Endothelial cell of umbilical vein (primary cell): ENCODE data around the gene PLD1. TPM values are rescaled to one million over a fixed set of nuclear protein-coding genes. Genes with fewer than 3 reads are reported as not detected.

Experiments used
- BruUV-seq: library from RNA; stranded (reverse); fragments of 400-500 nt; replicated peaks from 2 replicates; lab custom pipeline; 2021; lab: Mats Ljungman, UMichigan
- CTCF ChIA-PET: fragments of 300-600, 350-600 bp; sonication (Branson Sonifier 250); formaldehyde crosslinking; loops from one replicate; lab custom pipeline; 2021; ENCODE audit warnings: antibody characterized with exemption, inconsistent platforms; lab: Charles Lee
- POLR2A ChIA-PET: fragments of 300-600, 350-600 bp; sonication (Branson Sonifier 250); formaldehyde crosslinking; loops from one replicate; lab custom pipeline; 2021; ENCODE audit warnings: antibody characterized with exemption, inconsistent platforms; lab: Charles Lee
- DNase-seq: peaks from one replicate; pipeline ENCODE4 v3.0.0-alpha.2; 2011; ENCODE audit warnings: low read depth, low spot score
- FAIRE-seq: peaks from 2 replicates; lab custom pipeline; 2011; peaks lifted over from hg19 to GRCh38; lab: Jason Lieb, UNC
- H2AFZ ChIP-seq: 2 replicates; pipeline ENCODE4 v1.6.0; 2012; ENCODE audit warnings: low read depth, low read length, control low read depth, inconsistent platforms
- H3K27ac ChIP-seq: 2 replicates; pipeline ENCODE4 v1.5.1; 2011; ENCODE audit warnings: low read depth, mild to moderate bottlenecking, control low read depth, low read length, moderate library complexity; ENCODE audit not compliant: insufficient read depth
- H3K27me3 ChIP-seq, 2 experiments: 2 replicates each; pipeline versions ENCODE4 v1.6.0 to v1.6.1; 2011; ENCODE audit warnings: low read length in 2 of 2, mixed read lengths in 1 of 2; ENCODE audit not compliant: control insufficient read depth in 2 of 2, insufficient read depth in 2 of 2
- H3K36me3 ChIP-seq, 2 experiments: 2 replicates in 1 of 2; 3 replicates in 1 of 2; pipeline ENCODE4 v1.5.1; 2011; ENCODE audit warnings: low read length in 2 of 2, mild to moderate bottlenecking in 1 of 2, moderate library complexity in 1 of 2; ENCODE audit not compliant: control insufficient read depth in 2 of 2, insufficient read depth in 2 of 2; ENCODE audit errors: extremely low read depth in 1 of 2
- H3K4me1 ChIP-seq: 3 replicates; pipeline ENCODE4 v1.5.1; 2011; ENCODE audit warnings: mild to moderate bottlenecking, low read length; ENCODE audit not compliant: control insufficient read depth, insufficient read depth; ENCODE audit errors: extremely low read depth
- H3K4me2 ChIP-seq: 2 replicates; pipeline ENCODE4 v1.6.1; 2011; ENCODE audit warnings: low read length, control low read depth, mixed read lengths; ENCODE audit not compliant: insufficient read depth
- H3K4me3 ChIP-seq, 3 experiments: fragments of 200-600 bp in 1 of 3; sonication (generic), shearing (Covaris generic) in 1 of 3; replicated peaks in 1 of 3; 2 replicates each; pipeline ENCODE4 v1.5.1; 2011 to 2016; ENCODE audit warnings: control low read depth in 3 of 3, low read length in 3 of 3, mild to moderate bottlenecking in 2 of 3, inconsistent platforms in 1 of 3, low read depth in 1 of 3, moderate library complexity in 1 of 3; ENCODE audit not compliant: insufficient read depth in 1 of 3
- H3K79me2 ChIP-seq: 2 replicates; pipeline ENCODE4 v1.6.0; 2012; ENCODE audit warnings: low read length, inconsistent platforms; ENCODE audit not compliant: control insufficient read depth, insufficient read depth
- H3K9ac ChIP-seq: replicated peaks from 2 replicates; pipeline ENCODE3; 2011; ENCODE audit warnings: low read length, control low read depth; ENCODE audit not compliant: insufficient read depth; ENCODE audit errors: extremely low read depth
- H3K9me1 ChIP-seq: replicated peaks from 3 replicates; pipeline ENCODE4 v1.6.0; 2011; ENCODE audit warnings: mild to moderate bottlenecking, low read length; ENCODE audit not compliant: control insufficient read depth, insufficient read depth; ENCODE audit errors: extremely low read depth
- H3K9me3 ChIP-seq: replicated peaks from 2 replicates; pipeline ENCODE4 v1.5.1; 2012; ENCODE audit warnings: low read length, inconsistent platforms; ENCODE audit not compliant: control insufficient read depth, insufficient read depth
- H4K20me1 ChIP-seq: replicated peaks from 2 replicates; pipeline ENCODE3; 2011; ENCODE audit warnings: mild to moderate bottlenecking, low read length; ENCODE audit not compliant: control insufficient read depth, insufficient read depth; ENCODE audit errors: extremely low read depth
- CTCF ChIP-seq, 2 donors: IDR thresholded peaks; 1 replicate in 1 of 2; 2 replicates in 1 of 2; pipeline ENCODE4 v1.5.1; 2011; ENCODE audit warnings: low read length in 2 of 2, mild to moderate bottlenecking in 2 of 2, moderate library complexity in 2 of 2, control low read depth in 1 of 2, inconsistent platforms in 1 of 2, low read depth in 1 of 2; ENCODE audit not compliant: insufficient read depth in 1 of 2; ENCODE audit errors: extremely low read depth in 1 of 2
- EZH2 ChIP-seq: IDR thresholded peaks from 2 replicates; pipeline ENCODE4 v1.6.1; 2012; ENCODE audit warnings: borderline replicate concordance, low read depth, mild to moderate bottlenecking, moderate library complexity, low read length, inconsistent platforms; ENCODE audit not compliant: severe bottlenecking
- GATA2 ChIP-seq: IDR thresholded peaks from 2 replicates; pipeline ENCODE4 v1.7.0; 2011; ENCODE audit warnings: low read depth, mild to moderate bottlenecking, moderate library complexity, mixed read lengths, low read length; ENCODE audit not compliant: insufficient read length, insufficient read depth
- MAX ChIP-seq: IDR thresholded peaks from 2 replicates; pipeline ENCODE4 v1.6.1; 2011; ENCODE audit not compliant: insufficient read depth, insufficient read length
- MYC ChIP-seq: IDR thresholded peaks from one replicate; pipeline ENCODE4 v1.6.1; 2011; ENCODE audit warnings: mild to moderate bottlenecking, low read depth, low read length
- dilution Hi-C: fragments of 300-500 bp; cut with MboI; formaldehyde crosslinking; loops from one replicate; pipeline ENCODE4 v1.15.0; 2019; ENCODE audit warnings: low sequenced_read_pairs; ENCODE audit not compliant: extremely low pct_ligation_motif_present
- intact Hi-C: fragments of 100-400 bp; cut with micrococcal nuclease; formaldehyde crosslinking; loops from one replicate; pipeline ENCODE4 v1.10.0; 2022
- polyA plus RNA-seq, 4 experiments: library from polyadenylated mRNA; depleted of rRNA in 3 of 4; stranded (reverse) in 3 of 4; unstranded in 1 of 4; fragments of >200 nt; gene quantifications; 2 replicates each; pipeline versions ENCODE4 v1.2.1 to v1.2.3, GENCODE V29; 2011 to 2012; ENCODE audit warnings: missing spikeins in 1 of 4
- total RNA-seq: library from RNA; stranded (reverse); gene quantifications from 2 replicates; pipeline ENCODE4 v1.2.3, GENCODE V29; 2021

The PLD1 gene
- total and polyA plus RNA-seq, 2 donors (not counting 3 experiments of a cell fraction or from before 2014, with no cell fraction given), result 42.0 to 108 TPM

- no peak for TF ChIP-seq CTCF (IDR thresholded peaks at IDR 0.05; ENCODE audit: extremely low read depth in 1 of 2, insufficient read depth in 1 of 2, low read depth in 1 of 2, low read length in 2 of 2)
- no peak for TF ChIP-seq EZH2
- TF ChIP-seq MYC, result no peak
- no peak for TF ChIP-seq GATA2
- no peak overlapping the region for H3K27ac ChIP-seq
- no peak overlapping the region for H3K4me3 ChIP-seq
- BruUV-seq, result no TSS peak
- DNase-seq, result no peak
- no peaks in the 10 kb centered on the region for H3K27me3 ChIP-seq
- H3K4me2 ChIP-seq, result no peak overlapping the region
- no peaks in the 10 kb centered on the region for H3K9me3 ChIP-seq
- intact Hi-C loops (no loop called here), dilution Hi-C loops (no loop called here)
- no peak overlapping the region for H3K9ac ChIP-seq
- no peaks in the 10 kb centered on the region for H3K36me3 ChIP-seq
- POLR2A ChIA-PET, result no interaction called here
- peaks cover 3% of the 10 kb centered on the region for H4K20me1 ChIP-seq
- peaks cover 10% of the 10 kb centered on the region for H3K4me1 ChIP-seq
- H3K79me2 ChIP-seq, result peaks cover 5% of the 10 kb centered on the region
- H3K9me1 ChIP-seq, result no peaks in the 10 kb centered on the region
- no peak overlapping the region for H2AFZ ChIP-seq
- CTCF ChIA-PET, result no interaction called here
- no peak for FAIRE-seq
Measured at GRCh38 chr3:171752329-171752728, 58.0 kb downstream of the PLD1 start.

GRCh38 chr3:171749124-171749523 lies 61.2 kb downstream of the PLD1 start:
- no peak overlapping the region for H3K9ac ChIP-seq
- no peak for FAIRE-seq
- no peak overlapping the region for H3K27ac ChIP-seq
- POLR2A ChIA-PET, result no interaction called here
- peaks cover 3% of the 10 kb centered on the region for H3K79me2 ChIP-seq
- peaks cover 3% of the 10 kb centered on the region for H3K4me1 ChIP-seq
- no peaks in the 10 kb centered on the region for H3K27me3 ChIP-seq
- CTCF ChIA-PET, result interaction anchor here (0.8 to 1.2 kb wide), 4 partner anchors 9 to 119 kb away, joined by 3 to 8 read pairs (median 3); no protein-coding TSS in a partner anchor
- no peaks in the 10 kb centered on the region for H4K20me1 ChIP-seq
- H3K4me2 ChIP-seq, result no peak overlapping the region
- intact Hi-C loops (no loop called here), dilution Hi-C loops (no loop called here)
- DNase-seq, result no peak
- no peak overlapping the region for H2AFZ ChIP-seq
- TF ChIP-seq EZH2, result no peak
- no peak for TF ChIP-seq MAX
- H3K4me3 ChIP-seq, result no peak overlapping the region
- H3K9me3 ChIP-seq, result no peaks in the 10 kb centered on the region
- H3K9me1 ChIP-seq, result no peaks in the 10 kb centered on the region
- BruUV-seq, result no TSS peak
- peaks cover 0 to 6% of the 10 kb centered on the region in 2 experiments for H3K36me3 ChIP-seq
